Nephron (organoid): Measurements from ENCODE around the gene KCNH2.
A peak's percentile ranks its signal among the peaks of the same experiment; 100 is the strongest.

Source experiments
- H3K27ac Mint-ChIP-seq, 3 experiments: 2 replicates each; pipeline ENCODE4 v1.8.0; 2020; ENCODE audit warnings: mixed read lengths in 3 of 3, mild to moderate bottlenecking in 2 of 3, moderate library complexity in 1 of 3
- H3K27me3 Mint-ChIP-seq: 2 replicates; pipeline ENCODE4 v1.8.0; 2021; ENCODE audit warnings: low read depth, mild to moderate bottlenecking, moderate library complexity, mixed read lengths
- H3K36me3 Mint-ChIP-seq: 2 replicates; pipeline ENCODE4 v1.8.0; 2020; ENCODE audit warnings: low read depth, mixed read lengths
- H3K4me1 Mint-ChIP-seq: 2 replicates; pipeline ENCODE4 v1.8.0; 2020; ENCODE audit warnings: mixed read lengths
- H3K4me3 Mint-ChIP-seq, 3 experiments: 2 replicates each; pipeline ENCODE4 v1.8.0; 2020; ENCODE audit warnings: mild to moderate bottlenecking in 3 of 3, mixed read lengths in 3 of 3, moderate library complexity in 2 of 3
- H3K9me3 Mint-ChIP-seq: 2 replicates; pipeline ENCODE4 v1.8.0; 2020; ENCODE audit warnings: mixed read lengths
- TF ChIP-seq, protein P1 (sequence below), 3 experiments: fragments of 200-600 bp; sonication (generic); IDR thresholded peaks; one replicate each; pipeline ENCODE4 v1.5.0; 2021; ENCODE audit warnings: antibody characterized with exemption in 3 of 3; ENCODE audit not compliant: unreplicated experiment in 3 of 3

The KCNH2 gene

DNA sequence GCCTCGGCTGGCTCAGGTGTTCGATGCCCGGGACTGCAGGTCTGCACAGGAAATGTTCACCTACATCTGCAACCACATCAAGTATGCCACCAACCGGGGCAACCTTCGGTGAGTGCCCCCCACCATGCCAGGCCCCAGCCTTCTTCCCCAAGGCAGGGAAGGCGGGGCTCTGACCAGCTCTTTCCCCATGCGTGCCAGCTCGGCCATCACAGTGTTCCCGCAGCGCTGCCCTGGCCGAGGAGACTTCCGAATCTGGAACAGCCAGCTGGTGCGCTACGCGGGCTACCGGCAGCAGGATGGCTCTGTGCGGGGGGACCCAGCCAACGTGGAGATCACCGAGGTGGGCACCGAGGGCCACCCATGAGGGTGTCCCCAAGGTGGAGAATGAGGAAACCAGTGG, 20.2 kb upstream of the KCNH2 start:
- no peak overlapping the region for H3K27ac Mint-ChIP-seq
- TF ChIP-seq, protein P1, sequence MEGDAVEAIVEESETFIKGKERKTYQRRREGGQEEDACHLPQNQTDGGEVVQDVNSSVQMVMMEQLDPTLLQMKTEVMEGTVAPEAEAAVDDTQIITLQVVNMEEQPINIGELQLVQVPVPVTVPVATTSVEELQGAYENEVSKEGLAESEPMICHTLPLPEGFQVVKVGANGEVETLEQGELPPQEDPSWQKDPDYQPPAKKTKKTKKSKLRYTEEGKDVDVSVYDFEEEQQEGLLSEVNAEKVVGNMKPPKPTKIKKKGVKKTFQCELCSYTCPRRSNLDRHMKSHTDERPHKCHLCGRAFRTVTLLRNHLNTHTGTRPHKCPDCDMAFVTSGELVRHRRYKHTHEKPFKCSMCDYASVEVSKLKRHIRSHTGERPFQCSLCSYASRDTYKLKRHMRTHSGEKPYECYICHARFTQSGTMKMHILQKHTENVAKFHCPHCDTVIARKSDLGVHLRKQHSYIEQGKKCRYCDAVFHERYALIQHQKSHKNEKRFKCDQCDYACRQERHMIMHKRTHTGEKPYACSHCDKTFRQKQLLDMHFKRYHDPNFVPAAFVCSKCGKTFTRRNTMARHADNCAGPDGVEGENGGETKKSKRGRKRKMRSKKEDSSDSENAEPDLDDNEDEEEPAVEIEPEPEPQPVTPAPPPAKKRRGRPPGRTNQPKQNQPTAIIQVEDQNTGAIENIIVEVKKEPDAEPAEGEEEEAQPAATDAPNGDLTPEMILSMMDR (IDR thresholded peaks at IDR 0.05; ENCODE audit: unreplicated experiment in 3 of 3): no peak
- no peak overlapping the region for H3K4me3 Mint-ChIP-seq
- peaks cover 5% of the 10 kb centered on the region for H3K4me1 Mint-ChIP-seq
- H3K27me3 Mint-ChIP-seq: peaks cover 3% of the 10 kb centered on the region
- no peaks in the 10 kb centered on the region for H3K36me3 Mint-ChIP-seq
- no peaks in the 10 kb centered on the region for H3K9me3 Mint-ChIP-seq

DNA sequence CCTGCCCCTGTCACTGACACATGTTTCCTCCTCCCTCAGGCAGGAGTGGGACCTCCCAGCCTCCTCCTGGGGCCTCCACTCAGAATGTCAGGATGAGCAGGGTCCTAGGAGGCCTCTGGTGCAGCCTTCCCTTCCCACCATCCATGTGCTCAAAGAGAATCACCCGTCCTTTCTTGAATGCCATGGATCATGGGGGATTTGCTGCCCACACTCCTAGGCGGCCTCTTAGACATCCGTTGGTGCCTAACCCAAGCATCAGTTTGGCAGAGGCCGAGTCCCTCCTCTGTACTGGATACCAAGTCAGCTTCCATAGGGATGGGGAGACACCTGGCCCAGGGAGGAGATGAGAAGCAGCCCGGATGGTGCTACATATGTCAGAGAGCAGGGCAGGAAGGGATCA, 19.7 kb upstream of the KCNH2 start:
- Mint-ChIP-seq H3K9me3 (no peaks in the 10 kb centered on the region), H3K36me3 (no peaks in the 10 kb centered on the region), H3K27ac (peak overlapping the region in 1 of 3 experiments; percentile 81), H3K4me1 (peaks cover 6% of the 10 kb centered on the region), H3K27me3 (peaks cover 3% of the 10 kb centered on the region), H3K4me3 (no peak overlapping the region)
- TF ChIP-seq, protein P1 (IDR thresholded peaks at IDR 0.05; ENCODE audit: unreplicated experiment in 3 of 3): no peak

DNA sequence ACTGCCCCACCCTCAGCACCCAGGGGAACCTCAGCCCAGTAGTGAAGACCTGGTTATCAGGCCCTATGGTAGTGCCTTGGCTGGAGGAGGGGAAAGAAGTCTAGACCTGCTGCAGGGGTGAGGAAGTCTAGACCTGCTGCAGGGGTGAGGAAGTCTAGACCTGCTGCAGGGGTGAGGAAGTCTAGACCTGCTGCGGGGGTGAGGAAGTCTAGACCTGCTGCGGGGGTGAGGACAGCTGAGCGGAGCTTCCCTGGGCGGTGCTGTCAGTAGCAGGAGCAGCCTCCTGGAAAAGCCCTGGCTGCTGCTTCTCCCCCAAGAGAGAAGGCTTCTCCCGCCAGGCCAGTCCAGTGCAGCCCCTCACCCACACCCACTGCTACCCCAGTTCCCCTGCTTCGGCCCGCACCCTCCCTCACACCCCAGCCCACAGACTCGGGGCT, 19.0 kb upstream of the KCNH2 start:
- Mint-ChIP-seq H3K36me3 (no peaks in the 10 kb centered on the region), H3K4me1 (peaks cover 10% of the 10 kb centered on the region), H3K27ac (no peak overlapping the region), H3K4me3 (no peak overlapping the region), H3K9me3 (no peaks in the 10 kb centered on the region), H3K27me3 (peaks cover 3% of the 10 kb centered on the region)
- TF ChIP-seq, protein P1 (IDR thresholded peaks at IDR 0.05; ENCODE audit: unreplicated experiment in 3 of 3): no peak

DNA sequence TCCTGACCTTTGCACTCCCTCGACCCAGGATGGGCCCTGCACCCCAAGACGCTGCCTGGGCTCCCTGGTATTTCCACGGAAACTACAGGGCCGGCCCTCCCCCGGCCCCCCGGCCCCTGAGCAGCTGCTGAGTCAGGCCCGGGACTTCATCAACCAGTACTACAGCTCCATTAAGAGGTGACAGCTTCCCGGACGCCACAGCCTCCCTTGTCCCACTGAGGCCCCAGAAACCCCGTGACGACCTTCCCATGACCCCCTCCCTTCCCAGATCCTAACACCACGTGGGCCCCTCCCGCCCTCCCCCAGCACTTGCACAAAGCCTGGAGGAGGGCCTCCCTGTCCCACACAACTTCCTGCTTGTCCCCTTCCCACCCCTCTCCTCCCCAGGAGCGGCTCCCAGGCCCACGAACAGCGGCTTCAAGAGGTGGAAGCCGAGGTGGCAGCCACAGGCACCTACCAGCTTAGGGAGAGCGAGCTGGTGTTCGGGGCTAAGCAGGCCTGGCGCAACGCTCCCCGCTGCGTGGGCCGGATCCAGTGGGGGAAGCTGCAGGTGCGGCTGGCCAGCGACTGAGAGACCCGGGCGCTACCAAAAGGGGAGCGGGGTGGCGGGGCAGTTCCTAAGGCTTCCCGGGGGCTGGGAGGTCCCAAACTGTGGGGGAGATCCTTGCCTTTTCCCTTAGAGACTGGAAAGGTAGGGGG, 18.4 kb upstream of the KCNH2 start:
- no peaks in the 10 kb centered on the region for H3K9me3 Mint-ChIP-seq
- H3K4me1 Mint-ChIP-seq: peaks cover 10% of the 10 kb centered on the region
- H3K27me3 Mint-ChIP-seq: peaks cover 3% of the 10 kb centered on the region
- peak overlapping the region in 2 of 3 experiments; percentile 59 for H3K27ac Mint-ChIP-seq
- peak overlapping the region in 1 of 3 experiments; percentile 25 for H3K4me3 Mint-ChIP-seq
- H3K36me3 Mint-ChIP-seq: no peaks in the 10 kb centered on the region
- TF ChIP-seq, protein P1 (IDR thresholded peaks at IDR 0.05; ENCODE audit: unreplicated experiment in 3 of 3): no peak

DNA sequence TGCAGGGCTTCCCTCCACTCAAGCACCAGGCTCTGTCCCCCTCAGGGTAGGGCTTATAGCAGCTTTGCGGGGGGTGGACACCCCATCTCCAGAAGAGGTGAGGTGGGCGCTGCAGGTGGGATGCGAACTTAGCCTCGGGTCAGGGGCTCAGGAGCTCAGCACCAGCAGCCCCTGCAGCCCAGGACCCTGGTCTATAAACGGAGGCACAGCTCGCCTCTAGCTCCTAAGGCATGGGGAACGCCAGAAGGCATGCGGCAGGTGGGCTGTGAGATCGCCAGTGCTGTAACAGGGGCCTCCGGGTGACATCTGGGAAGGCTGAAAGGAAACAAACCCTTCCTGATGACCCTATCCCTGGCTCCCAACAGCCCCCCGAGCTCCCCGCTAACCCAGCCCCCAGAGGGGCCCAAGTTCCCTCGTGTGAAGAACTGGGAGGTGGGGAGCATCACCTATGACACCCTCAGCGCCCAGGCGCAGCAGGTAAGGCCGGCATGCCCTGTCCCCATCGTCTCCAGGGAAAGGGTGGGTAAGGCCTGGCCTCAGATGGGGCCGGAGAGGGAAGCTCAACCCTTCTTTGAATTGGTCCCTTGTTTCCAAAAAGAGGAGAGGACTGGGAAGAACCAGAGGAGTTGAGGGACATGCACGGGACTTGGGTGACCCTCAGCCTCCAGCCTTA, 16.9 kb upstream of the KCNH2 start:
- Mint-ChIP-seq H3K27me3 (no peaks in the 10 kb centered on the region), H3K36me3 (no peaks in the 10 kb centered on the region), H3K27ac (peak overlapping the region in 1 of 3 experiments; percentile 64), H3K9me3 (no peaks in the 10 kb centered on the region), H3K4me1 (peaks cover 11% of the 10 kb centered on the region), H3K4me3 (no peak overlapping the region)
- TF ChIP-seq, protein P1 (IDR thresholded peaks at IDR 0.05; ENCODE audit: unreplicated experiment in 3 of 3): no peak
